HepG2 (cell line): ENCODE results near the gene PRKAB1. TPM values are rescaled to one million over a fixed set of nuclear protein-coding genes. Genes with fewer than 3 reads are reported as not detected.

Experiments used
- AKAP8 ChIP-seq: sonication (generic); formaldehyde crosslinking; IDR thresholded peaks from 2 replicates; pipeline ENCODE4 v1.5.1; 2020; ENCODE audit warnings: mild to moderate bottlenecking, missing genetic modification reagents
- AKNA ChIP-seq: sonication (generic); formaldehyde crosslinking; IDR thresholded peaks from 2 replicates; pipeline ENCODE4 v1.4.0; 2020; ENCODE audit warnings: missing genetic modification reagents, borderline replicate concordance
- HDAC2 ChIP-seq: sonication (generic); formaldehyde crosslinking; IDR thresholded peaks from 2 replicates; pipeline ENCODE4 v1.4.0; 2020; ENCODE audit warnings: missing genetic modification reagents
- KAT8 ChIP-seq: IDR thresholded peaks from 2 replicates; pipeline ENCODE4 v1.6.1; 2016; ENCODE audit warnings: missing genetic modification reagents, missing compliant biosample characterization
- MNT ChIP-seq: fragments of 450-650 bp; IDR thresholded peaks from 2 replicates; pipeline ENCODE4 v1.6.1; 2016
- MTF2 ChIP-seq: sonication (generic); formaldehyde crosslinking; IDR thresholded peaks from 2 replicates; pipeline ENCODE4 v1.5.0; 2020; ENCODE audit warnings: missing genetic modification reagents, borderline replicate concordance
- PAWR ChIP-seq: sonication (generic); formaldehyde crosslinking; IDR thresholded peaks from 2 replicates; pipeline ENCODE4 v1.4.0; 2020; ENCODE audit warnings: missing genetic modification reagents, mild to moderate bottlenecking, borderline replicate concordance
- PRDM4 ChIP-seq: sonication (generic); formaldehyde crosslinking; IDR thresholded peaks from 2 replicates; pipeline ENCODE4 v1.9.0; 2021; ENCODE audit warnings: missing genetic modification reagents, borderline replicate concordance
- SOX5 ChIP-seq: IDR thresholded peaks from 2 replicates; pipeline ENCODE4 v1.6.1; 2016; ENCODE audit warnings: borderline replicate concordance
- SRF ChIP-seq: IDR thresholded peaks from 2 replicates; pipeline ENCODE4 v1.6.1; 2011; ENCODE audit warnings: mild to moderate bottlenecking, low read depth, low read length, moderate library complexity
- ZNF230 ChIP-seq: sonication (generic); formaldehyde crosslinking; IDR thresholded peaks from 2 replicates; pipeline ENCODE4 v1.4.0; 2020; ENCODE audit warnings: mild to moderate bottlenecking, missing genetic modification reagents
- ZNF343 ChIP-seq: sonication (generic); formaldehyde crosslinking; IDR thresholded peaks from 2 replicates; pipeline ENCODE4 v1.4.0; 2020; ENCODE audit warnings: mild to moderate bottlenecking, missing genetic modification reagents
- ZNF382 ChIP-seq: sonication (generic); formaldehyde crosslinking; IDR thresholded peaks from 2 replicates; pipeline ENCODE4 v1.5.0; 2020; ENCODE audit warnings: missing genetic modification reagents, mild to moderate bottlenecking, borderline replicate concordance
- ZNF441 ChIP-seq: sonication (generic); formaldehyde crosslinking; IDR thresholded peaks from 2 replicates; pipeline ENCODE4 v1.7.0; 2021; ENCODE audit warnings: missing genetic modification reagents, borderline replicate concordance
- ZNF562 ChIP-seq: sonication (generic); formaldehyde crosslinking; IDR thresholded peaks from 2 replicates; pipeline ENCODE4 v1.8.0; 2022; ENCODE audit warnings: missing genetic modification reagents, borderline replicate concordance
- ZNF605 ChIP-seq: sonication (generic); formaldehyde crosslinking; IDR thresholded peaks from 2 replicates; pipeline ENCODE4 v1.8.0; 2022; ENCODE audit warnings: mild to moderate bottlenecking, missing genetic modification reagents
- polyA plus RNA-seq, 8 experiments: library from polyadenylated mRNA; depleted of rRNA in 3 of 8; stranded (reverse) in 7 of 8; unstranded in 1 of 8; fragments of >200 nt; fragmentation: Illumina TruSeq in 4 of 8; extraction: Trizol in 4 of 8; gene quantifications; 2 replicates each; pipeline versions ENCODE4 v1.2.1 to v1.2.3, GENCODE V29; 2011 to 2016; ENCODE audit warnings: low read depth in 4 of 8, missing spikeins in 1 of 8, mixed read lengths in 1 of 8; ENCODE audit not compliant: insufficient read depth in 1 of 8
- total RNA-seq, 5 experiments: library from RNA; depleted of rRNA; stranded (reverse); fragments of >200 nt; fragmentation: Illumina TruSeq; extraction: Trizol; gene quantifications; 2 replicates each; pipeline ENCODE4 v1.2.3, GENCODE V29; 2016; ENCODE audit warnings: low read depth in 1 of 5

PRKAB1 gene
- total and polyA plus RNA-seq, 2 of the 13 experiments (the other 11 are each of a cell fraction or from before 2014, with no cell fraction given) = 28.4 to 35.5 TPM

- no peak for TF ChIP-seq PRDM4 (CRISPR knock-in tag)
- no peak for TF ChIP-seq PAWR (CRISPR knock-in tag)
- peak; percentile 81; the same call in 1 of the 2 replicates for TF ChIP-seq AKNA (CRISPR knock-in tag)
- TF ChIP-seq SOX5 = peak; percentile 45; the same call in 1 of the 2 replicates
- TF ChIP-seq ZNF343 (CRISPR knock-in tag) = no peak
- no peak for TF ChIP-seq ZNF230 (CRISPR knock-in tag)
- no peak for TF ChIP-seq ZNF562 (CRISPR knock-in tag)
- TF ChIP-seq ZNF605 (CRISPR knock-in tag) = peak; percentile 91
- TF ChIP-seq SRF = no peak
- TF ChIP-seq MNT = peak; percentile 36
- TF ChIP-seq HDAC2 = peak; percentile 76
- no peak for TF ChIP-seq ZNF382 (CRISPR knock-in tag)
- 0 out of 2 replicates have a peak, but pooled peaks have one; percentile 13 for TF ChIP-seq MTF2 (CRISPR knock-in tag)
- peak; percentile 96 for TF ChIP-seq KAT8
- TF ChIP-seq AKAP8 = no peak
- peak; percentile 97 for TF ChIP-seq ZNF441 (CRISPR knock-in tag)
These were observed at the start of gene PRKAB1 (continued) for GRCh38 chr12:119667577-119668323.
